HepG2 (cell line): ENCODE results near the gene EPHB4. TPM values are rescaled to one million over a fixed set of nuclear protein-coding genes. Genes with fewer than 3 reads are reported as not detected.
A peak's percentile ranks its signal among the peaks of the same experiment; 100 is the strongest.

ENCODE experiments used
- AGO2 ChIP-seq: fragments of 200-400 bp; formaldehyde crosslinking; optimal IDR thresholded peaks from 2 replicates; pipeline ENCODE3; 2017; ENCODE audit warnings: mild to moderate bottlenecking, low read depth, low read length, moderate library complexity
- FOXP1 ChIP-seq, 2 experiments: fragments of 450-650 bp in 1 of 2; IDR thresholded peaks; 2 replicates each; pipeline ENCODE4 v1.6.1; 2017 to 2018; ENCODE audit warnings: antibody characterized with exemption in 1 of 2
- HNF4G ChIP-seq, 2 experiments: sonication (generic) in 1 of 2; formaldehyde crosslinking in 1 of 2; IDR thresholded peaks; 2 replicates each; pipeline versions ENCODE4 v1.4.0 to v1.6.1; 2011 to 2020; ENCODE audit warnings: borderline replicate concordance in 2 of 2, low read depth in 2 of 2, mild to moderate bottlenecking in 2 of 2, low read length in 1 of 2, missing genetic modification reagents in 1 of 2, moderate library complexity in 1 of 2
- HNRNPK ChIP-seq: fragments of 200-400 bp; formaldehyde crosslinking; IDR thresholded peaks from 2 replicates; pipeline ENCODE4 v1.6.1; 2018; ENCODE audit warnings: low read length, low read depth, moderate library complexity, mild to moderate bottlenecking; ENCODE audit not compliant: poor library complexity, severe bottlenecking
- KAT2B ChIP-seq: fragments of 150-350 bp; IDR thresholded peaks from 2 replicates; pipeline ENCODE4 v1.6.1; 2014; ENCODE audit warnings: low read depth, low read length, borderline replicate concordance
- KLF16 ChIP-seq, 2 experiments: sonication (generic) in 1 of 2; formaldehyde crosslinking in 1 of 2; IDR thresholded peaks; 2 replicates each; pipeline versions ENCODE4 v1.6.1 to v1.8.0; 2016 to 2023; ENCODE audit warnings: missing genetic modification reagents in 2 of 2, missing compliant biosample characterization in 1 of 2
- PATZ1 ChIP-seq: sonication (generic); formaldehyde crosslinking; IDR thresholded peaks from 2 replicates; pipeline ENCODE4 v1.4.0; 2020; ENCODE audit warnings: missing genetic modification reagents
- RBFOX2 ChIP-seq: fragments of 200-400 bp; formaldehyde crosslinking; IDR thresholded peaks from 2 replicates; pipeline ENCODE4 v1.6.1; 2017; ENCODE audit warnings: low read depth, mild to moderate bottlenecking, low read length
- RORA ChIP-seq: sonication (generic); formaldehyde crosslinking; IDR thresholded peaks from 2 replicates; pipeline ENCODE4 v1.5.0; 2020; ENCODE audit warnings: mild to moderate bottlenecking, missing genetic modification reagents, moderate library complexity
- SYNCRIP ChIP-seq: fragments of 200-400 bp; formaldehyde crosslinking; IDR thresholded peaks from 2 replicates; pipeline ENCODE4 v1.6.1; 2018; ENCODE audit warnings: mild to moderate bottlenecking, low read depth, low read length; ENCODE audit not compliant: insufficient read depth
- TBX3 ChIP-seq: fragments of 450-650 bp; IDR thresholded peaks from 2 replicates; pipeline ENCODE4 v1.6.1; 2017; ENCODE audit warnings: antibody characterized with exemption, mild to moderate bottlenecking, inconsistent platforms, borderline replicate concordance
- ZFP36L2 ChIP-seq: sonication (generic); formaldehyde crosslinking; IDR thresholded peaks from 2 replicates; pipeline ENCODE4 v1.4.0; 2020; ENCODE audit warnings: missing genetic modification reagents
- ZNF292 ChIP-seq: sonication (generic); formaldehyde crosslinking; IDR thresholded peaks from 2 replicates; pipeline ENCODE4 v1.8.1; 2022; ENCODE audit warnings: mild to moderate bottlenecking, low read depth, missing genetic modification reagents, borderline replicate concordance
- ZNF335 ChIP-seq: sonication (generic); formaldehyde crosslinking; IDR thresholded peaks from 2 replicates; pipeline ENCODE4 v1.4.0; 2020; ENCODE audit warnings: missing genetic modification reagents
- ZNF569 ChIP-seq: sonication (generic); formaldehyde crosslinking; IDR thresholded peaks from 2 replicates; pipeline ENCODE4 v1.5.0; 2020; ENCODE audit warnings: mild to moderate bottlenecking, missing genetic modification reagents, moderate library complexity, borderline replicate concordance
- ZNF788 ChIP-seq: sonication (generic); formaldehyde crosslinking; IDR thresholded peaks from 2 replicates; pipeline ENCODE4 v1.5.0; 2020; ENCODE audit warnings: mild to moderate bottlenecking, missing genetic modification reagents, borderline replicate concordance
- ZNF883 ChIP-seq: sonication (generic); formaldehyde crosslinking; IDR thresholded peaks from 2 replicates; pipeline ENCODE4 v1.5.1; 2020; ENCODE audit warnings: mild to moderate bottlenecking, missing genetic modification reagents; ENCODE audit errors: not compliant biosample characterization
- polyA plus RNA-seq, 8 experiments: library from polyadenylated mRNA; depleted of rRNA in 3 of 8; stranded (reverse) in 7 of 8; unstranded in 1 of 8; fragments of >200 nt; fragmentation: Illumina TruSeq in 4 of 8; extraction: Trizol in 4 of 8; gene quantifications; 2 replicates each; pipeline versions ENCODE4 v1.2.1 to v1.2.3, GENCODE V29; 2011 to 2016; ENCODE audit warnings: low read depth in 4 of 8, missing spikeins in 1 of 8, mixed read lengths in 1 of 8; ENCODE audit not compliant: insufficient read depth in 1 of 8
- total RNA-seq, 5 experiments: library from RNA; depleted of rRNA; stranded (reverse); fragments of >200 nt; fragmentation: Illumina TruSeq; extraction: Trizol; gene quantifications; 2 replicates each; pipeline ENCODE4 v1.2.3, GENCODE V29; 2016; ENCODE audit warnings: low read depth in 1 of 5

The EPHB4 gene
- total and polyA plus RNA-seq, 2 of the 13 experiments (the other 11 are each of a cell fraction or from before 2014, with no cell fraction given), result 61.4 to 69.6 TPM

GRCh38 chr7:100827330-100828226 lies at the start of gene EPHB4 (continued):
- no peak for TF ChIP-seq TBX3
- peak; percentile 87 for TF ChIP-seq PATZ1 (CRISPR knock-in tag)
- no peak for TF ChIP-seq AGO2
- no peak for TF ChIP-seq FOXP1 (IDR thresholded peaks at IDR 0.05)
- no peak for TF ChIP-seq FOXP1 (CRISPR knock-in tag; IDR thresholded peaks at IDR 0.05)
- TF ChIP-seq HNF4G (IDR thresholded peaks at IDR 0.05; ENCODE audit: borderline replicate concordance, low read depth, low read length), result no peak
- TF ChIP-seq HNF4G (CRISPR knock-in tag; IDR thresholded peaks at IDR 0.05; ENCODE audit: borderline replicate concordance, low read depth), result no peak
- no peak for TF ChIP-seq ZFP36L2 (CRISPR knock-in tag)
- peak; percentile 62 for TF ChIP-seq HNRNPK
- TF ChIP-seq ZNF883 (CRISPR knock-in tag), result no peak
- TF ChIP-seq ZNF292 (CRISPR knock-in tag), result 0 out of 2 replicates have a peak, but pooled peaks have one; percentile 46
- TF ChIP-seq KLF16 (CRISPR knock-in tag; IDR thresholded peaks at IDR 0.05), result peak in 1 of 2 experiments; percentile 58; a peak in 1 of 4 replicates
- TF ChIP-seq ZNF335 (CRISPR knock-in tag), result peak; percentile 54; the same call in 1 of the 2 replicates
- TF ChIP-seq RBFOX2, result peak; percentile 80
- TF ChIP-seq KAT2B, result no peak
- no peak for TF ChIP-seq RORA (CRISPR knock-in tag)
- TF ChIP-seq ZNF788, result no peak; the same call in 1 of the 2 replicates
- peak; percentile 78; the same call in 1 of the 2 replicates for TF ChIP-seq ZNF569 (CRISPR knock-in tag)
- TF ChIP-seq SYNCRIP, result no peak
